Measurements from ENCODE around the gene CD1E. TPM values are rescaled to one million over a fixed set of nuclear protein-coding genes. Genes with fewer than 3 reads are reported as not detected.
"Not testable (repeated sequence)": the region's sequence is repeated elsewhere in the genome, so short reads cannot be mapped to it uniquely, and the experiment has no call there.

Gene CD1E
- total RNA-seq, 2 donors from 2014 or later: not detected

- no peaks in the 10 kb centered on the region for H3K36me3 Mint-ChIP-seq (ENCODE audit: low read depth)
These were observed 13.1 kb downstream of the CD1E start for GRCh38 chr1:158366783-158367182.

DNA sequence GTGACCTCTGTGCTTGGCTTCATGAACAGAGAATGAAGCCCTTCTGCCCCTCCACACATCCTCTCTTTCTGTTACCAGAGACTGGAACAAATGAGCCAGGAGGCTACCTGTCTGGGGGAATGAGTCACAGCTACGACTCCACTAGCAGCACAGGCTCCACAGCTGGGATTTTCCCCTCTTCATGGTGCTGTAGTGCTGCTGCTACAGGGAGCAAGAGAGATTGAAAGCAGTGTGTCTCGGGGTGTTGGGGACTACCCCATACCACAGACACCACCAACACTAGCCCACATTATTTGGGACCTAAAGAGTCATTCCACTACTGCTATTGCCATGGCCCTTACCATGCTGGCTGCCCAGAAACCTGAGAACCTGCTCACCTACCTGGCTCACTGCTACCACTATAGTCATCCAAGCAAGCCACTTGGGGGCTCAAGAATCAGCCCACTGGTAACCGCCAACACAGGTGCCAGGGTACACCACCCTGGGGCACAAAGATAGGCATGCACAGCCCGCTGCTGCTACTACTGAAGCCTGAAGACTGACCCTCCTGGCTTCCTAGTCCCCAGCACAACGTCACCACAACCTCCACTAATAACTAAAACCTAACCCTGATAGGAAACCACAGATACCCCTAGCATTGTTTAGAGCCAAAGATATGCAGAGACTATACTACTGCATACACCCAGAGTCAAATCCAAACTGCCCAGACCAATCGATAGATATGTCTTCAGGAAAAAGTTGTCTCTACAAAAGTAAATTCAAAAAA is 17.7 kb downstream of the CD1E start:
- Histone ChIP-seq H3K27me3 (ENCODE audit: control insufficient read depth, insufficient read depth, low read length, poor library complexity, severe bottlenecking) (no peaks in the 10 kb centered on the region), H3K36me3 (ENCODE audit: control insufficient read depth, insufficient read depth, low read length) (no peaks in the 10 kb centered on the region), H3K27ac (ENCODE audit: low read depth, low read length) (no peak overlapping the region), H3K4me3 (ENCODE audit: low read length) (no peak overlapping the region), H3K9me3 (ENCODE audit: control insufficient read depth, low read length) (peaks cover 10% of the 10 kb centered on the region), H3K4me1 (ENCODE audit: control insufficient read depth, insufficient read depth, low read length) (no peaks in the 10 kb centered on the region), H3K9ac (ENCODE audit: extremely low read depth, low read length, poor library complexity, severe bottlenecking) (no peak overlapping the region)
- Mint-ChIP-seq H3K4me1 (no peaks in the 10 kb centered on the region), H3K27me3 (ENCODE audit: insufficient read depth) (no peaks in the 10 kb centered on the region), H3K27ac (no peak overlapping the region), H3K9me3 (peaks cover 13% of the 10 kb centered on the region), H3K36me3 (ENCODE audit: low read depth) (no peaks in the 10 kb centered on the region), H3K4me3 (no peak overlapping the region)
- TF ChIP-seq, protein P1, sequence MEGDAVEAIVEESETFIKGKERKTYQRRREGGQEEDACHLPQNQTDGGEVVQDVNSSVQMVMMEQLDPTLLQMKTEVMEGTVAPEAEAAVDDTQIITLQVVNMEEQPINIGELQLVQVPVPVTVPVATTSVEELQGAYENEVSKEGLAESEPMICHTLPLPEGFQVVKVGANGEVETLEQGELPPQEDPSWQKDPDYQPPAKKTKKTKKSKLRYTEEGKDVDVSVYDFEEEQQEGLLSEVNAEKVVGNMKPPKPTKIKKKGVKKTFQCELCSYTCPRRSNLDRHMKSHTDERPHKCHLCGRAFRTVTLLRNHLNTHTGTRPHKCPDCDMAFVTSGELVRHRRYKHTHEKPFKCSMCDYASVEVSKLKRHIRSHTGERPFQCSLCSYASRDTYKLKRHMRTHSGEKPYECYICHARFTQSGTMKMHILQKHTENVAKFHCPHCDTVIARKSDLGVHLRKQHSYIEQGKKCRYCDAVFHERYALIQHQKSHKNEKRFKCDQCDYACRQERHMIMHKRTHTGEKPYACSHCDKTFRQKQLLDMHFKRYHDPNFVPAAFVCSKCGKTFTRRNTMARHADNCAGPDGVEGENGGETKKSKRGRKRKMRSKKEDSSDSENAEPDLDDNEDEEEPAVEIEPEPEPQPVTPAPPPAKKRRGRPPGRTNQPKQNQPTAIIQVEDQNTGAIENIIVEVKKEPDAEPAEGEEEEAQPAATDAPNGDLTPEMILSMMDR (conservative IDR thresholded peaks at IDR 0.05): no peak
- WGBS, 2 experiments (ENCODE audit: insufficient coverage in 1 of 2, insufficient read length in 1 of 2): 88 to 100% methylated on average over 1 to 6 of the region's 6 CpGs
- no peak for DNase-seq

More at GRCh38 chr1:158366783-158367182, 13.1 kb downstream of the CD1E start:
- H3K27me3 Mint-ChIP-seq (ENCODE audit: insufficient read depth): no peaks in the 10 kb centered on the region
- Histone ChIP-seq H3K27me3 (ENCODE audit: control insufficient read depth, insufficient read depth, low read length, poor library complexity, severe bottlenecking) (no peaks in the 10 kb centered on the region), H3K9ac (ENCODE audit: extremely low read depth, low read length, poor library complexity, severe bottlenecking) (no peak overlapping the region), H3K36me3 (ENCODE audit: control insufficient read depth, insufficient read depth, low read length) (no peaks in the 10 kb centered on the region), H3K27ac (ENCODE audit: low read depth, low read length) (no peak overlapping the region), H3K4me3 (ENCODE audit: low read length) (no peak overlapping the region), H3K4me1 (ENCODE audit: control insufficient read depth, insufficient read depth, low read length) (no peaks in the 10 kb centered on the region), H3K9me3 (ENCODE audit: control insufficient read depth, low read length) (no peaks in the 10 kb centered on the region)
- no peak overlapping the region for H3K4me3 Mint-ChIP-seq
- H3K4me1 Mint-ChIP-seq: no peaks in the 10 kb centered on the region
- no peak overlapping the region for H3K27ac Mint-ChIP-seq
- DNase-seq: no peak
- TF ChIP-seq, protein P1 (conservative IDR thresholded peaks at IDR 0.05): no peak
- H3K9me3 Mint-ChIP-seq: no peaks in the 10 kb centered on the region

GRCh38 chr1:158374101-158374500 is 20.4 kb downstream of the CD1E start:
- H3K27ac Mint-ChIP-seq; H3K4me1 Mint-ChIP-seq; H3K36me3 Mint-ChIP-seq (ENCODE audit: low read depth); H3K9ac ChIP-seq (ENCODE audit: extremely low read depth, low read length, poor library complexity, severe bottlenecking); H3K4me1 ChIP-seq (ENCODE audit: control insufficient read depth, insufficient read depth, low read length); H3K4me3 Mint-ChIP-seq; H3K36me3 ChIP-seq (ENCODE audit: control insufficient read depth, insufficient read depth, low read length); H3K27ac ChIP-seq (ENCODE audit: low read depth, low read length); DNase-seq; H3K27me3 ChIP-seq (ENCODE audit: control insufficient read depth, insufficient read depth, low read length, poor library complexity, severe bottlenecking); H3K27me3 Mint-ChIP-seq (ENCODE audit: insufficient read depth); H3K4me3 ChIP-seq (ENCODE audit: low read length): not testable (repeated sequence)
- 95 to 98% methylated on average over 9 to 25 of the region's 25 CpGs for WGBS, 2 experiments (ENCODE audit: insufficient coverage in 1 of 2, insufficient read length in 1 of 2)
- H3K9me3 Mint-ChIP-seq: peaks cover 13% of the 10 kb centered on the region
- H3K9me3 ChIP-seq (ENCODE audit: control insufficient read depth, low read length): peaks cover 10% of the 10 kb centered on the region

DNA sequence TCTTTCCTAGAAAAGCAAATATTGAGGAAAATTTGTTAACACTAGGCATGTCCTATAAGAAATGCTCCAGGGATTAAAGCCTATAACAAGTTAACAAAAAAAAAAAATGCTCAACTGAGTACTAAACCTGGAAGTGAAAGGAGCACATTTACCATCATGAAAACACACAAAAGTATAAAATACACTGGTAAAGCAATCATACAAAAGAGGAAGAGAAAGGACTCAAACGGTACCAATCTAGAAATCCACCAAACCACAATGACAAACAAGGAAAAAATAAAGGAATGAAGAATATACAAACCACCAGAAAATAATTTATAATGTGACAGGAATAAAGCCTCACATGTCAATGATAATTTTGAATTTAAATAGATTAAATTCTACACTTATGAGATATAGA is 21.2 kb downstream of the CD1E start:
- Histone ChIP-seq H3K9me3 (ENCODE audit: control insufficient read depth, low read length) (peaks cover 10% of the 10 kb centered on the region), H3K9ac (ENCODE audit: extremely low read depth, low read length, poor library complexity, severe bottlenecking) (no peak overlapping the region), H3K4me3 (ENCODE audit: low read length) (no peak overlapping the region), H3K27ac (ENCODE audit: low read depth, low read length) (no peak overlapping the region), H3K4me1 (ENCODE audit: control insufficient read depth, insufficient read depth, low read length) (no peaks in the 10 kb centered on the region), H3K27me3 (ENCODE audit: control insufficient read depth, insufficient read depth, low read length, poor library complexity, severe bottlenecking) (no peaks in the 10 kb centered on the region), H3K36me3 (ENCODE audit: control insufficient read depth, insufficient read depth, low read length) (no peaks in the 10 kb centered on the region)
- DNase-seq: no peak
- no peak overlapping the region for H3K27ac Mint-ChIP-seq
- no peak overlapping the region for H3K4me3 Mint-ChIP-seq
- H3K36me3 Mint-ChIP-seq (ENCODE audit: low read depth): no peaks in the 10 kb centered on the region
- H3K27me3 Mint-ChIP-seq (ENCODE audit: insufficient read depth): no peaks in the 10 kb centered on the region
- WGBS, 2 experiments (ENCODE audit: insufficient coverage in 1 of 2, insufficient read length in 1 of 2): no CpG with 5 or more reads among the region's 1 CpG
- peaks cover 13% of the 10 kb centered on the region for H3K9me3 Mint-ChIP-seq
- TF ChIP-seq, protein P1 (conservative IDR thresholded peaks at IDR 0.05): no peak
- no peaks in the 10 kb centered on the region for H3K4me1 Mint-ChIP-seq

All from endodermal cell (in vitro differentiated cells).